Measurements from ENCODE around the gene APCDD1.

APCDD1 gene

DNA sequence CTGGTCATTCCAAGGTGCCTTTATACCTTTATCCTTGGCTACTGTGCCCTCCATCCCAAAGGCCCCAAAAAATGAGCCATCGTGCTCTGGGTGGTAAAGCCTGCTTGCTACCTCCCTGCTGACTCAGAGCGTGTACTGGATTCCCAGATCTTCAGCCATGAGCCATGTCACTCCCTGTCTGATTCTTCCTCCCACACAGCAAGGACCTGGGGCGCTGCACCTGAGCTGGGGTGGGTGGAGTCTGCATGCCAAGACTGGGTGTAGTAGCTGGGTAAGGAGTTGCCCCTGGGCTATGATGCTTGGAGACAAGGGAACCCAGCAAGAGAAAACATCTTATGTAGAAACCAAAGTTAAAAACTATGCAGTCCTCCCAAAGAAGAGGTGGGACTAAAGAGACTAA, 37.2 kb upstream of the APCDD1 start:
- H3K4me3 ChIP-seq (replicated peaks; ENCODE audit: low read depth, low read length) = no peak overlapping the region
- TF ChIP-seq, protein P1, sequence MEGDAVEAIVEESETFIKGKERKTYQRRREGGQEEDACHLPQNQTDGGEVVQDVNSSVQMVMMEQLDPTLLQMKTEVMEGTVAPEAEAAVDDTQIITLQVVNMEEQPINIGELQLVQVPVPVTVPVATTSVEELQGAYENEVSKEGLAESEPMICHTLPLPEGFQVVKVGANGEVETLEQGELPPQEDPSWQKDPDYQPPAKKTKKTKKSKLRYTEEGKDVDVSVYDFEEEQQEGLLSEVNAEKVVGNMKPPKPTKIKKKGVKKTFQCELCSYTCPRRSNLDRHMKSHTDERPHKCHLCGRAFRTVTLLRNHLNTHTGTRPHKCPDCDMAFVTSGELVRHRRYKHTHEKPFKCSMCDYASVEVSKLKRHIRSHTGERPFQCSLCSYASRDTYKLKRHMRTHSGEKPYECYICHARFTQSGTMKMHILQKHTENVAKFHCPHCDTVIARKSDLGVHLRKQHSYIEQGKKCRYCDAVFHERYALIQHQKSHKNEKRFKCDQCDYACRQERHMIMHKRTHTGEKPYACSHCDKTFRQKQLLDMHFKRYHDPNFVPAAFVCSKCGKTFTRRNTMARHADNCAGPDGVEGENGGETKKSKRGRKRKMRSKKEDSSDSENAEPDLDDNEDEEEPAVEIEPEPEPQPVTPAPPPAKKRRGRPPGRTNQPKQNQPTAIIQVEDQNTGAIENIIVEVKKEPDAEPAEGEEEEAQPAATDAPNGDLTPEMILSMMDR (IDR thresholded peaks at IDR 0.05; ENCODE audit: insufficient read depth, low read length, poor library complexity, severe bottlenecking) = no peak
- no peaks in the 10 kb centered on the region for H3K36me3 ChIP-seq (ENCODE audit: control insufficient read depth, insufficient read depth, low read length)
- no peaks in the 10 kb centered on the region; the same call in none of the 2 replicates for H3K27me3 ChIP-seq (replicated peaks; ENCODE audit: control insufficient read depth, insufficient read depth, low read length)
- no peak for DNase-seq (ENCODE audit: extremely low read depth, insufficient read length)

DNA sequence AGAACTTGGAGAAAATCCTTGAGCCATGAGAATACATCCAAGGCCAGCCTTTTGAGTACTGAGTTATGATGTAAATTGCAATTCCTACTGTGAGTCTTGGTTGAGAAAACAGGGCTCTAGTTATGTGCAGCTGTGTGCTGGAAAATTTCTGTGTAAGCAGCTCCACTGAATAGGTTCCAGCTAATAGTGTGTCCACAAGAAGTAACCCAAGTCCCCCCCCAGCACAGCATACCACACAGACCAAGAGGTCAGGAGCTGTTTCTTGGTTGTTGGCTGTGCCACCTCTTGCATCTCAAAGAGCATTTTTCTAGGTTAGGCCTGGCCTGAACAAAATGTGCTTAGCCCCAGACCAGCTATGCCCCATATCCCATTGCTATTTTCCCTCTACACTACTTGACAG, 36.8 kb upstream of the APCDD1 start:
- no peak for DNase-seq (ENCODE audit: extremely low read depth, insufficient read length)
- Histone ChIP-seq H3K27me3 (replicated peaks; ENCODE audit: control insufficient read depth, insufficient read depth, low read length) (no peaks in the 10 kb centered on the region; the same call in none of the 2 replicates), H3K36me3 (ENCODE audit: control insufficient read depth, insufficient read depth, low read length) (no peaks in the 10 kb centered on the region), H3K4me3 (replicated peaks; ENCODE audit: low read depth, low read length) (no peak overlapping the region)
- TF ChIP-seq, protein P1 (IDR thresholded peaks at IDR 0.05; ENCODE audit: insufficient read depth, low read length, poor library complexity, severe bottlenecking) = no peak

DNA sequence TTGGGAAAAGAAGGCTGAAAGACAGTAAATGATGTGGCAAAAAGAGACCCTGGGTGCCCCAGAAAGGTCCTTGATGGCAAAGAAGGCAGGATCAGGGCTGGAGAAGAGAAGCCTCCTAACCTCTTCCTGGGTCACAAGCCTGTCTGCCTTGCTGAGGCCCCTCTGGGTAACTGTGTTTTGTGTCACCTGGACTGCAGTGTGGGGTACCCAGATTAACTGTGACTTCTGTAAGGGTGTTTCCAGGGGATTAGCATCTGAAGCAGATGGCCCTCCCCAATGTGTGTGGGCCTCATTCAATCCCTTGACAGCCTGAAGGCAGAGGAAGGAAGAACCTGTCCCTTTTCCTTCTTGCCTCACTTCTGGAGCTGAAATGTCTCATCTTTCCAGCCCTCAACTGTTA, 35.6 kb upstream of the APCDD1 start:
- DNase-seq (ENCODE audit: extremely low read depth, insufficient read length) = no peak

DNA sequence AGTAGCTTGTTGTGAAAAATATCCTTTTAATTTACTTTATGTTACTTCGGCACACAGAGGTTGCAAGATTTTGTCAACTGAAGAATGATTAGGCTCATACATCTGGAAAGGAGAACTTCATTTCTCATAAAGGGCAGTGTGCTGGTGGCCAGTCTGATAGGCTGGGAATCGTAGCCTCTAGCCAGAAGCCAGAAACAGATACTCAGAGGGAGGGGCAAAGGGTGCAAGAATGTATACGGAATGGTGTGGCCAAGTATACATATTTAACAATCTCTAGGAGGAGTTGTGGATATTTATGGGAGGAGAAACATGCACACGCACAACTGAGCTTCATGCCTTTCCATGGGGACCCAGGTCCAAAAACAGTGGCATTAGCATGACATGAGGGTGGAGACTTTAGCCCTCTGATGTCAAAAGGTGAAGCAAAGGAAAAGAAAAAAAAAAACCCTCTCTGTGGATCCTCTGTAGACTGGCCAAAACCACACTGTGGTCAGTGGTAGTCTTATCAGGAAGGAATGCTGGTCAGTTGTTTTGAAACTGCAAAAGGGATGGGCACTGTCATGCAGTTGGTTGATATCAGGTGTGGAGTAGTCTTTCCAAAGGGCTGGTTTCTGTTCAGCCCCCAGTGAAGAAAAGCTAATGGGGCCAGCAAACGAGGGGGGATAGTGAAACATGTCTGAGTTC, 34.9 kb upstream of the APCDD1 start:
- no peaks in the 10 kb centered on the region; the same call in 1 of the 2 replicates for H3K27me3 ChIP-seq (replicated peaks; ENCODE audit: control insufficient read depth, insufficient read depth, low read length)
- DNase-seq (ENCODE audit: extremely low read depth, insufficient read length) = no peak
- TF ChIP-seq, protein P1 (IDR thresholded peaks at IDR 0.05; ENCODE audit: insufficient read depth, low read length, poor library complexity, severe bottlenecking) = no peak
- no peak overlapping the region for H3K4me3 ChIP-seq (replicated peaks; ENCODE audit: low read depth, low read length)
- H3K36me3 ChIP-seq (ENCODE audit: control insufficient read depth, insufficient read depth, low read length) = no peaks in the 10 kb centered on the region

More for the DNA sequence above, 35.6 kb upstream of the APCDD1 start:
- Histone ChIP-seq H3K4me3 (replicated peaks; ENCODE audit: low read depth, low read length) (no peak overlapping the region), H3K27me3 (replicated peaks; ENCODE audit: control insufficient read depth, insufficient read depth, low read length) (no peaks in the 10 kb centered on the region; the same call in 1 of the 2 replicates), H3K36me3 (ENCODE audit: control insufficient read depth, insufficient read depth, low read length) (no peaks in the 10 kb centered on the region)
- TF ChIP-seq, protein P1 (IDR thresholded peaks at IDR 0.05; ENCODE audit: insufficient read depth, low read length, poor library complexity, severe bottlenecking) = no peak

DNA sequence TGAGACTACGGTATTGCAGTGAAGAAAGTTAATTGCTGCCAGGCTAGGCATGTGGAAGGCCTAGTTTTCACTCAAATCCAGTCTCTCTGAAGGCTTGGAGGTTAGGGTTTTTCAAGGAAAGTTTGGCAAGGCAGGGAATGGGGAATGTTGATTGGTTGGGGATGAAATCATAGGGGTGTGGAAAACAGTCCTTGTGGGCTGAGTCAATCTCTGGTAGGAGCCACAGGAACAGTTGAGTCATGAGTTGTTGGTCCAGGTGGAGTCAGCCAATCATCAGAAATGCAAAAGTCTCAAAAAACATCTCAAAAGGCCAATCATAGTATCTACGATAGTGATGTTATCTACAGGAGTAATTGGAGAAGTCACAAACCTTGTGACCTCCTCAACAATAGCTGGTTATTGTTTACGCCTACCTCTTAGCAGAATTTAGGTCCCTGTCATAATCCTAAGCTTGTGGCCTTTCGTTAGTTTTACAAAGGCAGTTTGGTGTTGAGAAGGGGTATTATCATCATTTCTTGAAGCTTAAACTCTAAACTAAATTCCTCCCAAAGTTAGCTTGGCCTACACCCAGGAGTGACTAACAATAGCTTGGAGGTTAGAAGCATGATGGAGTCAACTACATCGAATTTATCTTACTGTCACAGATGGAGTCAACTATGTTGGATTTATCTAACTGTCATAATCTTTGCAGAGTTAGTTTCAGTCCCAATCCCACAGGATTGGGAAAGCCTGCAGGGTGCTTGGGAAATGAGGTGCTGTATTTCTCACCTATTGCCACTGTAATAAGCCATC, 33.7 kb upstream of the APCDD1 start:
- Histone ChIP-seq H3K4me3 (replicated peaks; ENCODE audit: low read depth, low read length) (no peak overlapping the region), H3K27me3 (replicated peaks; ENCODE audit: control insufficient read depth, insufficient read depth, low read length) (no peaks in the 10 kb centered on the region; the same call in 1 of the 2 replicates), H3K36me3 (ENCODE audit: control insufficient read depth, insufficient read depth, low read length) (no peaks in the 10 kb centered on the region)
- no peak for DNase-seq (ENCODE audit: extremely low read depth, insufficient read length)
- TF ChIP-seq, protein P1 (IDR thresholded peaks at IDR 0.05; ENCODE audit: insufficient read depth, low read length, poor library complexity, severe bottlenecking) = no peak

Measured in GM06990 (cell line).